Measurements from ENCODE around the gene XPC.
"Not testable (repeated sequence)": the region's sequence is repeated elsewhere in the genome, so short reads cannot be mapped to it uniquely, and the experiment has no call there.

The XPC gene

GRCh38 chr3:14117468-14118399 lies 60.7 kb downstream of the XPC start:
- FAIRE-seq, result no peak

- no peak for FAIRE-seq
Measured at GRCh38 chr3:14113965-14114635, 64.3 kb downstream of the XPC start.

GRCh38 chr3:14110699-14111098 lies 67.7 kb downstream of the XPC start:
- no peak for FAIRE-seq

GRCh38 chr3:14109821-14110220 lies 68.6 kb downstream of the XPC start:
- FAIRE-seq, result not testable (repeated sequence)

- no peak for FAIRE-seq
Measured at GRCh38 chr3:14097616-14098391, 80.6 kb downstream of the XPC start.

GRCh38 chr3:14096742-14097141 lies 81.7 kb downstream of the XPC start:
- FAIRE-seq, result no peak
